GM10248 (cell line): ENCODE results near the gene ZNF521.

Experiments used
- CTCF ChIA-PET: fragments of 300-600 bp; sonication (Branson Sonifier 250); formaldehyde crosslinking; extraction: SDS; loops from one replicate; lab custom pipeline; 2021; ENCODE audit warnings: antibody characterized with exemption; lab: Yijun Ruan, JAX
- POLR2A ChIA-PET: fragments of 350-650 bp; sonication (Branson Sonifier 250); formaldehyde crosslinking; extraction: SDS; loops from one replicate; lab custom pipeline; 2020; ENCODE audit warnings: antibody characterized with exemption; lab: Yijun Ruan, JAX
- DNase-seq: peaks from one replicate; pipeline ENCODE4 v3.0.0; 2012; ENCODE audit errors: extremely low spot score
- CTCF ChIP-seq: IDR thresholded peaks from 2 replicates; pipeline ENCODE4 v1.5.1; 2012; ENCODE audit warnings: mild to moderate bottlenecking, low read depth; ENCODE audit errors: extremely low read depth, missing control alignments, control extremely low read depth

The ZNF521 gene

GRCh38 chr18:25074925-25075324 lies 277.0 kb downstream of the ZNF521 start:
- CTCF ChIA-PET, result no interaction called here
- DNase-seq, result no peak
- TF ChIP-seq CTCF, result no peak
- POLR2A ChIA-PET, result no interaction called here

GRCh38 chr18:25072205-25072604 lies 279.8 kb downstream of the ZNF521 start:
- DNase-seq, result no peak
- ChIA-PET CTCF (interaction anchor here (0.8 kb wide), 1 partner anchor 11 kb away, joined by 3 read pairs; no protein-coding TSS in a partner anchor), POLR2A (no interaction called here)
- TF ChIP-seq CTCF, result no peak

GRCh38 chr18:25067275-25068025 lies 284.5 kb downstream of the ZNF521 start:
- ChIA-PET CTCF (no interaction called here), POLR2A (no interaction called here)
- DNase-seq, result no peak
- TF ChIP-seq CTCF, result no peak

GRCh38 chr18:25066516-25066915 lies 285.4 kb downstream of the ZNF521 start:
- DNase-seq, result no peak
- CTCF ChIA-PET, result no interaction called here
- TF ChIP-seq CTCF, result no peak
- POLR2A ChIA-PET, result no interaction called here

- no peak for TF ChIP-seq CTCF
- CTCF ChIA-PET, result no interaction called here
- POLR2A ChIA-PET, result no interaction called here
- no peak for DNase-seq
These were observed 289.2 kb downstream of the ZNF521 start for GRCh38 chr18:25062720-25063119.

- ChIA-PET POLR2A (no interaction called here), CTCF (no interaction called here)
- DNase-seq, result no peak
- no peak for TF ChIP-seq CTCF
These were observed 290.6 kb downstream of the ZNF521 start for GRCh38 chr18:25061395-25061794.

- CTCF ChIA-PET, result no interaction called here
These were observed 293.4 kb downstream of the ZNF521 start for GRCh38 chr18:25058521-25058920.

More at GRCh38 chr18:25058521-25058920, 293.4 kb downstream of the ZNF521 start:
- no peak for DNase-seq
- TF ChIP-seq CTCF, result no peak
- POLR2A ChIA-PET, result no interaction called here
